GM12865 (cell line): ENCODE results near the gene TNFAIP3.

Source experiments
- DNase-seq: peaks from one replicate; pipeline ENCODE4 v3.0.0; 2010; ENCODE audit warnings: low read depth
- H3K4me3 ChIP-seq: 2 replicates; pipeline ENCODE4 v1.5.1; 2011; ENCODE audit warnings: mild to moderate bottlenecking, low read depth, low read length, control low read depth
- CTCF ChIP-seq: IDR thresholded peaks from 2 replicates; pipeline ENCODE4 v1.5.1; 2011; ENCODE audit warnings: low read length, control low read depth, low read depth, inconsistent platforms; ENCODE audit not compliant: insufficient read depth; ENCODE audit errors: missing control alignments

Gene TNFAIP3

DNA sequence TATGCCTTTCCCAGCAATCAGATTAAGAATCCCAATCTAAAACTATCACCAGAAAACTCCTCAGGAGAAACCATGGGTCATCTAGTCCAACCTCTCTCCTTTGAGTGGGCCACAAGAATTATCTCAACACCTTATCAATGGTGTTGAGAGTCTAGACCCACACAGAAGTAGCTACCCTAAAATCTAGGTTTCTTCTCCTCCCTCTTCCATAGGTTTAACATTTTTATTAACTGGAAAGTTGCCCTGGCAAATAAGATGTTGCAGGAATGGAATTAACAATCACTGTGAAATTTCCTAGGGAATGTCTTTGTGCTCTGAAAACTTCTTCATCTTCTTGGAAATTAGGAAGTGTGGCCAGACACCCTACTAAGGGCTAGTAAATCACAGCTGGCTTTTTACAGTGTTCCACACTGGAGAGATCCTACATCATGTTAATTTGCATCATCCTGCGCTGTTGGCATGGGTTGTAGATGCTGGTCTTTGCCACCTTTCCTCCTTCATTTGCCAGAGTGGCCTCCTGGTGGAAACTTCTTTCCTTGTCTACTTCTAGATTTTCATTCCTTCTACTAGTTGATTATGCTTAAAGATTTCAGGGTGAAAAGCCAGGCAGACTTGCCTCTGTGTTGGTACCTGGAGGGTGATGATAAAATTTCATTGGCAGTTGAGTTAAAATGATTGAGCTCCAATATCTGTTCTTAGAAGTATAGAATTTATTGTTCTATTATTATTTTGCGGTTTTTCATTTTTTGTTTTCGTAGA lies 2.7 kb downstream of the TNFAIP3 start:
- H3K4me3 ChIP-seq = peak overlapping the region; percentile 81
- DNase-seq = no peak
- TF ChIP-seq CTCF = no peak

GRCh38 chr6:137870308-137870644 lies 3.2 kb downstream of the TNFAIP3 start:
- no peak for DNase-seq
- peak overlapping the region; percentile 81 for H3K4me3 ChIP-seq
- TF ChIP-seq CTCF = no peak

DNA sequence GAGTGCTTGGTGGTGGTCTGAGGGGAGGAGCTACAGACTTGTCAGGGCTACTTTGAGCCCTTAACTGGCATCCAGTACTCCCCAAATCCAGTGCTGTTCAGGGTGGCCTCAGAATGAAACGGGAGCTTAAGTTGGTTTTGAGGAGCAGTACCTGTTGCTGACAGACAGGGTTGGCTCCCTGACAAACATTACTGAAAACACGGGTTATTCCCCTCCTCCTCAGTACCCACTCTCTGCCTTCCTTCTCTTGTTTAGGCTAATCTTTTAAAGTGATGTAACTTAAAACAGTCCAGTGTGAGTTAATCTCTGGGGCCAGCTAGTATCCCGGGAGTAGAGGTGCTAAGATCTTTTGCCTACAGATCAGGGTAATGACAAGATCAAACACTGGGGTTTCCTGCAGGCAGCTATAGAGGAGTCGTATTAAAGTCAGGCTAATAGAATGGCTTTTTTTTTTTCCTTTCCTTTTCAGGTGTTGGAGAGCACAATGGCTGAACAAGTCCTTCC lies 3.7 kb downstream of the TNFAIP3 start:
- peak; percentile 38 for TF ChIP-seq CTCF
- peak overlapping the region; percentile 81 for H3K4me3 ChIP-seq
- DNase-seq = peak; percentile 87

DNA sequence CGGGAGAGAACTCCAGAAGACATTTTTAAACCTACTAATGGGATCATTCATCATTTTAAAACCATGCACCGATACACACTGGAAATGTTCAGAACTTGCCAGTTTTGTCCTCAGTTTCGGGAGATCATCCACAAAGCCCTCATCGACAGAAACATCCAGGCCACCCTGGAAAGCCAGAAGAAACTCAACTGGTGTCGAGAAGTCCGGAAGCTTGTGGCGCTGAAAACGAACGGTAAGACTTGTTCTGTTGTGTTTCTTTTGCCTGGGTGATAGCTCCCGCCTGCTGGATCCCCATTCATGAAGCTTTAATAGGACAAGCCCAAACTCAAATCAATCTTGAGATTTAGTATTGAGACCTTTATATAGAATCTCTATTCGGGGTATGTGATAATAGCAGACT lies 4.2 kb downstream of the TNFAIP3 start:
- H3K4me3 ChIP-seq = peak overlapping the region; percentile 81
- no peak for TF ChIP-seq CTCF
- DNase-seq = peak; percentile 58

DNA sequence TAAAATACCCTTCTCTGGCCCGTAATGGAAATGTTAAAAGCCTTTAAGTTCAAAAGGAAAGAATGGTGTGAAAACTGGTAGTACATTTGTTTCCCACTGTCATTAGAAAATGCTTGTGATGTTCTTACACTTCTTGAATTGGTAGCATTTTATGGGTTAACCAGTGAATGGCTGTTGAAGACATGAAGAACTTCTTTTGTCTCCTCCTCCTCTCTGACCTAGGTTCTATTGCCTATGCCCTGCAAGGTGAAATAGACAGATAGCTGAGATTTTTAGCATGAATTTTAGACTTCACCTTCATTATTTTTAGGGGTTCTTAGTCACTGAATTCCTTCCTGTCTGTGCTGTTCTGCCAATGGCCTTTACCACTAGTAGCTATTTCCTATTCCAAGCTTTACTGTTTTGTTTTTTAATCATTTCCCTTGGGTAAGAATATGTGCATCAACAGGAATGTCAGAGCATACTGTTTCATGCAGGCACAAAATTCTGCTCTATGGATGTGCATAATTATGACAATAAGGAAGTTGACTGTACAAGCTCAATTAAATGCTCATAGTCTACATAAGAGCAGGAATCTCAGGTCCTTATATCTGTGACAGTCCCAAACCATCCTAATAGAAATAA lies 4.9 kb downstream of the TNFAIP3 start:
- DNase-seq = no peak
- peak overlapping the region; percentile 81 for H3K4me3 ChIP-seq
- TF ChIP-seq CTCF = no peak

DNA sequence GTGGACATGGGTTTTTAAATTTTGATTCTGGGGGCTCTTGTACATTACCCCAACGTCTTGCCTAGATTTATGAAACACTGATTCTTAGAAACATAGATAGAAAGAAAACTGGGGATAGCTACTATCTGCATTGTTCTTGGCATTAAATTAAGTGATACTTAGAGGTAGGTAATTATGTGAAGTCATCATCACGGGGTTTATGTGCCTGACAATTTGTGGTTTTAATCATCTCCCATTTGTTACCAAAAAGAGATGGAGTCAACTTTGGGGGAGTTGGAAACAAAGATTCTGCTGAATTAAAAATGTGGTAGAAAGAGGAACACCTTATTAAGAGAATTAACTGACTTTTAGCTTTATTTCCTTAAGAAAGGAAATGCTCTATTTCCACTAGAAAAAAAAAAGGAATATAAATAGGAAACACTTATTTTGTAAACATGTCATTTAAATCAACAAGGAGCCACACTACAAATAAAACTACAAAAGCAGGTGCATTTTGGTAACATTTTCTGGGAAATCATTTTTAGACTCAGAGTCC lies 5.6 kb downstream of the TNFAIP3 start:
- H3K4me3 ChIP-seq = peak overlapping the region; percentile 81
- no peak for DNase-seq
- no peak for TF ChIP-seq CTCF
